ENCODE data around the gene PPY.

PPY gene

GRCh38 chr17:43892647-43892952, 49.7 kb downstream of the PPY start:
- TF ChIP-seq SIN3A (IDR thresholded peaks at IDR 0.05; ENCODE audit: borderline replicate concordance, insufficient read depth, low read length) (no peak), POLR2AphosphoS5 (IDR thresholded peaks at IDR 0.05; ENCODE audit: low read depth, low read length) (no peak), TAF1 (IDR thresholded peaks at IDR 0.05; ENCODE audit: borderline replicate concordance, insufficient read depth, low read length) (no peak), FOXP2 (optimal IDR thresholded peaks at IDR 0.05; ENCODE audit: borderline replicate concordance, extremely low read depth, extremely low read length, insufficient read depth) (no peak)
- TF ChIP-seq, protein P1, sequence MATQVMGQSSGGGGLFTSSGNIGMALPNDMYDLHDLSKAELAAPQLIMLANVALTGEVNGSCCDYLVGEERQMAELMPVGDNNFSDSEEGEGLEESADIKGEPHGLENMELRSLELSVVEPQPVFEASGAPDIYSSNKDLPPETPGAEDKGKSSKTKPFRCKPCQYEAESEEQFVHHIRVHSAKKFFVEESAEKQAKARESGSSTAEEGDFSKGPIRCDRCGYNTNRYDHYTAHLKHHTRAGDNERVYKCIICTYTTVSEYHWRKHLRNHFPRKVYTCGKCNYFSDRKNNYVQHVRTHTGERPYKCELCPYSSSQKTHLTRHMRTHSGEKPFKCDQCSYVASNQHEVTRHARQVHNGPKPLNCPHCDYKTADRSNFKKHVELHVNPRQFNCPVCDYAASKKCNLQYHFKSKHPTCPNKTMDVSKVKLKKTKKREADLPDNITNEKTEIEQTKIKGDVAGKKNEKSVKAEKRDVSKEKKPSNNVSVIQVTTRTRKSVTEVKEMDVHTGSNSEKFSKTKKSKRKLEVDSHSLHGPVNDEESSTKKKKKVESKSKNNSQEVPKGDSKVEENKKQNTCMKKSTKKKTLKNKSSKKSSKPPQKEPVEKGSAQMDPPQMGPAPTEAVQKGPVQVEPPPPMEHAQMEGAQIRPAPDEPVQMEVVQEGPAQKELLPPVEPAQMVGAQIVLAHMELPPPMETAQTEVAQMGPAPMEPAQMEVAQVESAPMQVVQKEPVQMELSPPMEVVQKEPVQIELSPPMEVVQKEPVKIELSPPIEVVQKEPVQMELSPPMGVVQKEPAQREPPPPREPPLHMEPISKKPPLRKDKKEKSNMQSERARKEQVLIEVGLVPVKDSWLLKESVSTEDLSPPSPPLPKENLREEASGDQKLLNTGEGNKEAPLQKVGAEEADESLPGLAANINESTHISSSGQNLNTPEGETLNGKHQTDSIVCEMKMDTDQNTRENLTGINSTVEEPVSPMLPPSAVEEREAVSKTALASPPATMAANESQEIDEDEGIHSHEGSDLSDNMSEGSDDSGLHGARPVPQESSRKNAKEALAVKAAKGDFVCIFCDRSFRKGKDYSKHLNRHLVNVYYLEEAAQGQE (IDR thresholded peaks at IDR 0.05; ENCODE audit: insufficient read depth in 1 of 2, low read depth in 2 of 2, low read length in 2 of 2) = no peak

DNA sequence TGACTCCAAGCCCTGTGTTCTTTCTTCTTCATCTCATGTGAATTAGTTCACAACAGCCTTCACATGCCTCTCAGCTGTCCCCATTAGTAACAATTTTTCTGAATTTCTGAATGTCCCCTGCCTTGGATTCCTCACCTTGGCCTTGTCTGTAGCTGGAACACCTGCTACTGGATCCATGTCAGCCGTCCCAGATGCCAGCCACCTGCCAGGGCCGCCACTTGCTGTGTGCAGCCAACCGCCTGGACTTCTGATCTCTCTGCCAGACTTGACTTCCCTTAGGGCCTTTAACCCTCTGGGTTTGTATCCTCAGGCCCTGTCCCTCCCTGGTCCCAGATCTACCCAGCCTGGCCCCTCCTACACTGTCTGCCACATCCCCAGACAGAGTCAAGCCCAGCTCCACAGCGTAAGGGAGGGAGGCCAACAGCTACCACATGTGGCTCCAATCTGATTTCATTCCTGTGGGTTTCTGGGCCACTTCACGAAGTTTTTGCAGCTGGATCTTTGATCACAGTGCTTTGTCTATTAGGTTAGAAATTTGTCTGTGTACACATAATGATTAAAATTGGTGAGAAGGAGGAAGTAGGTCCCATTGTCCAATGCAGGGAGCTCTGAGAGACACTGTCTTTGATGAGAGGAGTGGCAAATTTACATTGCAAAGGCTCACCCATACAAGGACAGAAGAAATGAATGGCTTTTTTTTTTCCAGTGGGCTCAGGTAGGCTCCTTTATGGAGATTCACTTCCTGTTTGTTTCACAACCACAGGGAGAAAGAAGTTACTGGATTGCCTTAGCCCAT, 50.2 kb downstream of the PPY start:
- TF ChIP-seq TAF1 (IDR thresholded peaks at IDR 0.05; ENCODE audit: borderline replicate concordance, insufficient read depth, low read length) (no peak), SIN3A (IDR thresholded peaks at IDR 0.05; ENCODE audit: borderline replicate concordance, insufficient read depth, low read length) (no peak), POLR2AphosphoS5 (IDR thresholded peaks at IDR 0.05; ENCODE audit: low read depth, low read length) (no peak), FOXP2 (optimal IDR thresholded peaks at IDR 0.05; ENCODE audit: borderline replicate concordance, extremely low read depth, extremely low read length, insufficient read depth) (no peak)
- TF ChIP-seq, protein P1 (IDR thresholded peaks at IDR 0.05; ENCODE audit: insufficient read depth in 1 of 2, low read depth in 2 of 2, low read length in 2 of 2) = no peak
